Activated CD8-positive, alpha-beta T cell treated with anti-CD3 and anti-CD28 coated beads for 36 hours (primary cell): ENCODE measurements around the gene RTN1. TPM values are rescaled to one million over a fixed set of nuclear protein-coding genes. Genes with fewer than 3 reads are reported as not detected.

Experiments
- ATAC-seq: fragments of 200-7000 bp; cut with Tn5 transposase; one replicate; pipeline ENCODE4 v1.10.0; 2021; ENCODE audit warnings: mild to moderate bottlenecking, moderate library complexity
- CTCF ChIA-PET: fragments of 350-600 bp; sonication (Branson Sonifier 250); formaldehyde crosslinking; loops from one replicate; lab custom pipeline; 2021; ENCODE audit warnings: antibody characterized with exemption; lab: Charles Lee
- POLR2A ChIA-PET: fragments of 350-600 bp; sonication (Branson Sonifier 250); formaldehyde crosslinking; loops from one replicate; lab custom pipeline; 2021; ENCODE audit warnings: antibody characterized with exemption; lab: Charles Lee
- DNase-seq: peaks from one replicate; pipeline ENCODE4 v3.0.0-alpha.2; 2020
- H3K27ac Mint-ChIP-seq: one replicate; pipeline ENCODE4 v1.8.0; 2021; ENCODE audit warnings: mild to moderate bottlenecking, mixed read lengths
- H3K27me3 Mint-ChIP-seq: one replicate; pipeline ENCODE4 v1.8.0; 2021; ENCODE audit warnings: mixed read lengths
- H3K36me3 Mint-ChIP-seq: one replicate; pipeline ENCODE4 v1.8.0; 2021; ENCODE audit warnings: low read depth, mixed read lengths
- H3K4me1 Mint-ChIP-seq: one replicate; pipeline ENCODE4 v1.8.0; 2021; ENCODE audit warnings: low read depth, mixed read lengths
- H3K4me3 Mint-ChIP-seq: one replicate; pipeline ENCODE4 v1.8.0; 2021; ENCODE audit warnings: mild to moderate bottlenecking, moderate library complexity, mixed read lengths
- H3K9me3 Mint-ChIP-seq: one replicate; pipeline ENCODE4 v1.8.0; 2021; ENCODE audit warnings: mixed read lengths
- CTCF ChIP-seq: fragments of 200-600 bp; IDR thresholded peaks from one replicate; pipeline ENCODE4 v1.8.0; 2022; ENCODE audit warnings: antibody characterized with exemption, mild to moderate bottlenecking
- intact Hi-C: fragments of 100-400 bp; cut with micrococcal nuclease; formaldehyde crosslinking; loops from one replicate; pipeline ENCODE4 v1.10.0; 2022
- total RNA-seq, 2 experiments: library from RNA; stranded (reverse); gene quantifications; one replicate each; pipeline ENCODE4 v1.2.3, GENCODE V29; 2021

The RTN1 gene
- total RNA-seq, 2 experiments from 2014 or later, result not detected

- H3K9me3 Mint-ChIP-seq, result no peaks in the 10 kb centered on the region
- DNase-seq (no peak), ATAC-seq (no peak)
- TF ChIP-seq CTCF, result no peak
- no peaks in the 10 kb centered on the region for H3K4me1 Mint-ChIP-seq
- no peak overlapping the region for H3K27ac Mint-ChIP-seq
- H3K4me3 Mint-ChIP-seq, result no peak overlapping the region
- no peaks in the 10 kb centered on the region for H3K36me3 Mint-ChIP-seq
- H3K27me3 Mint-ChIP-seq, result peaks cover 18% of the 10 kb centered on the region
- ChIA-PET CTCF (interaction anchor here (1.3 to 1.4 kb wide), 2 partner anchors 47 to 62 kb away, joined by 3 read pairs; no protein-coding TSS in a partner anchor), POLR2A (no interaction called here)
- intact Hi-C loops, result no loop called here
Observed at GRCh38 chr14:59570122-59570521, 300.5 kb downstream of the RTN1 start.

- H3K27me3 Mint-ChIP-seq, result peaks cover 22% of the 10 kb centered on the region
- H3K4me1 Mint-ChIP-seq, result no peaks in the 10 kb centered on the region
- intact Hi-C loops, result no loop called here
- TF ChIP-seq CTCF, result no peak
- no peaks in the 10 kb centered on the region for H3K9me3 Mint-ChIP-seq
- ChIA-PET POLR2A (no interaction called here), CTCF (interaction anchor here (3.6 kb wide), 1 partner anchor 10 kb away, joined by 23 read pairs; the partner anchor contains the start of gene CCDC175)
- H3K27ac Mint-ChIP-seq, result no peak overlapping the region
- H3K36me3 Mint-ChIP-seq, result no peaks in the 10 kb centered on the region
- H3K4me3 Mint-ChIP-seq, result no peak overlapping the region
- DNase-seq (no peak), ATAC-seq (no peak)
Observed at GRCh38 chr14:59566725-59567124, 303.9 kb downstream of the RTN1 start.

- H3K4me3 Mint-ChIP-seq, result no peak overlapping the region
- ChIA-PET CTCF (interaction anchor here (3.6 kb wide), 1 partner anchor 11 kb away, joined by 23 read pairs; the partner anchor contains the start of gene CCDC175), POLR2A (no interaction called here)
- H3K4me1 Mint-ChIP-seq, result no peaks in the 10 kb centered on the region
- no peaks in the 10 kb centered on the region for H3K9me3 Mint-ChIP-seq
- ATAC-seq, result no peak
- no peak for DNase-seq
- no peaks in the 10 kb centered on the region for H3K36me3 Mint-ChIP-seq
- no peak for TF ChIP-seq CTCF
- intact Hi-C loops, result no loop called here
- H3K27me3 Mint-ChIP-seq, result peaks cover 22% of the 10 kb centered on the region
- no peak overlapping the region for H3K27ac Mint-ChIP-seq
Observed at GRCh38 chr14:59566296-59566695, 304.3 kb downstream of the RTN1 start.

GRCh38 chr14:59565087-59565486 lies 305.5 kb downstream of the RTN1 start:
- Mint-ChIP-seq H3K4me1 (no peaks in the 10 kb centered on the region), H3K9me3 (no peaks in the 10 kb centered on the region), H3K36me3 (no peaks in the 10 kb centered on the region), H3K27ac (no peak overlapping the region), H3K4me3 (no peak overlapping the region), H3K27me3 (peaks cover 22% of the 10 kb centered on the region)
- ChIA-PET POLR2A (no interaction called here), CTCF (interaction anchor here (0.7 to 3.6 kb wide), 3 partner anchors 9 to 12 kb away, joined by 3 to 23 read pairs (median 4); partner anchors contain the start of gene CCDC175)
- DNase-seq, result no peak
- no peak for TF ChIP-seq CTCF
- ATAC-seq, result no peak
- intact Hi-C loops, result no loop called here

- Mint-ChIP-seq H3K9me3 (no peaks in the 10 kb centered on the region), H3K4me3 (no peak overlapping the region), H3K36me3 (no peaks in the 10 kb centered on the region), H3K27ac (no peak overlapping the region), H3K27me3 (peaks cover 22% of the 10 kb centered on the region), H3K4me1 (no peaks in the 10 kb centered on the region)
- ATAC-seq, result no peak
- intact Hi-C loops, result no loop called here
- no peak for TF ChIP-seq CTCF
- CTCF ChIA-PET, result interaction anchor here (0.7 to 1.3 kb wide), 2 partner anchors 9 to 13 kb away, joined by 3 to 4 read pairs; partner anchors contain the start of gene CCDC175
- POLR2A ChIA-PET, result no interaction called here
- DNase-seq, result no peak
Observed at GRCh38 chr14:59564366-59564765, 306.2 kb downstream of the RTN1 start.
